HG03060 (cell line): Measurements from ENCODE around the gene GAMT.

Source experiments
- ATAC-seq: cut with Tn5 transposase; IDR thresholded peaks from one replicate; pipeline ENCODE4 v1.9.1; 2021; ENCODE audit warnings: low read depth, moderate number of reproducible peaks; ENCODE audit not compliant: unreplicated experiment

GAMT gene

DNA sequence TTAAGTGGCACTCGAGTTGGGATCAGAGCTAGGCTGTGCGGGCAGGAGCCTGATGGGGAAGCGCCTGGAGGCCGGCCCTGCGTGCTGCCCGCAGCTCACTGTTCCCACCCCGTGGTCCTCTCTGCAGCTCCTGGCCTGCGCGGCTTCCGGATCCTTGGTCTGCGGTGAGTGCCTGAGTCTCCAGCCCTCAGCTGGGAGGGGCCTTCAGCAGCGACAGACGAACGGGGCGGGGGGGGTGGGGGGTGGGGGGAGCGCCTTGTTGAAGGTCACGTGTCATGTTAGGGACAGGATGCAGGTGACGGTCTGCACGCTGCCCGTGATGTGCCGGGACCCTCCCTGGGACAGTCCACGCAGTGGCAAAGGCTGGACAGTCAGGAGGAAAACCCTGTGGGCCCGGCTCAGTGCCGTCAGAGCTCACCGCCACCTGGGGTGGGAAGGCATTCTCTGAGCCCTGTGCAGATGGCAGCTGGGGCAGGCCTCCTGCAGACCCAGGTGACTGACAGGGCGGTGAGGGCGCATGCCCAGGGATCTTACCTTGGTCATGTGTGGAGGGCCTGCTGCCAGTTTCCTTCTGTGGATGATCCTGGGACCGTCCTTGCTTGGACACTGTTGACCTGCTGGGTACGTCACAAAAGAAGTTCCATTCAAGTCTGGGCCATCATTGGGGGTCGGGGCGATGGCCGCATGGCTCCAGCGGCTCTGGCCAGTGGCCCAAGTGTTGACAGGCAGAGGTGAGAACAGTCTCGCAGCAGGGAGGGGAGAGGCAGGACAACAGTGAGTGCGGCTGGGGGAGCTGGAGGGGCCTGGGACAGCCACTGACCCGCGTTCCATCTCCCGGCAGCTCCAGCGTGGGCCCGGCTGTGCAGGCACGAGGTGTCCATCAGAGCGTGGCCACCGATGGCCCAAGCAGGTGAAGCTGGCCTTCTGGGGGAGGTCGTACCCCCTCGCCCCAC is 13.4 kb downstream of the GAMT start:
- ATAC-seq = no peak

GRCh38 chr19:1386945-1387683 is 14.2 kb downstream of the GAMT start:
- ATAC-seq = no peak

DNA sequence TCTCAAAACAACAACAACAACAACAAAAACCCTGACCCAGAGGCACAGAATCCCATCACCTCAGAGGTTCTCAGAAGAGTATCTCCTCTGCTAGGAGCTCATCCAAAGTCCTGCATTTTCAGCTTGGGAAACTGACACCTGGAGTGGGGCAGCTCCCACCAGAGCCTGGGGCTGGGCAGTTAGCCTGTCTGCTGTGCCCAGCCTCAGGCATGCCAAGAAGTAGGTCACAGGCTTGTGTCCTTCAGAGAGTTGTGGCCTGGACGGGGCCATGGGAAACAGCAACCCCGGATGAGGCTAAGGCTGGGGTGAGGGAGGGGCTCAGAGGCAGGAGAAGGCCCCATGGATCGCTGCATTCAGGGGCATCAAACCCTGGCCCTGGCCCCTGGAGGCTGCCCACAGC is 15.5 kb downstream of the GAMT start:
- no peak for ATAC-seq

DNA sequence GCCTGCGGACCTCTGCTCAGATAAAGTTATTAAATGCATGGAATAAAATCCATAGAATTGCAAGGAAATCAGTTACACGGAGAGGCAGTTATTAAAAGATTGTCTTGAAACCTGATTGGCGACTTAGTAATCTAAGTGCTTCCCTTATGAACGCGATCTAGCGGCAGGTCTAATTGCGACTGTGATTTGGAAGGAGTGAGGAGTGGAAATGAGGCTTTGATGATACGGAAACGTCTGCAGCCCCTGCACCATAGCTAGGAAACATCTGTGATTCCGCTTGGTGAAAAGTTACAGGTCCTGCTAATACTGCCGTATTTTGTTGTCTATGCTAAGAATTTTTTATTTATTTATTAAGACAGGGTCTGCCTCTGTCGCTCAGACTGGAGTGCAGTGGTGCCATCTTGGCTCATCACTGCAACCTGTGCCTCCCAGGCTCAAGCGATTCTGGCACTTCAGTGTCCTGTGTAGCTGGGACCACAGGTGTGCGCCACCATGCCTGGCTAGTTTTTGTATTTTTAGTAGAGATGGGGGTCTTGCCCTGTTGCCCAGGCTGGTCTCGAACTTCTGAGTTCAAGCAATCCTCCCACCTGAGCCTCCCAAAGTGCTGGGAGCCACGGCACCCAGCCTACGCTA is 16.7 kb downstream of the GAMT start:
- ATAC-seq = no peak

GRCh38 chr19:1384085-1384462 is 17.3 kb downstream of the GAMT start:
- no peak for ATAC-seq

GRCh38 chr19:1383312-1384084 is 17.8 kb downstream of the GAMT start, which contains the start of gene NDUFS7:
NDUFS7 (plus strand) TSS chr19:1383907; CDS start chr19:1383927, 20 bp downstream.
- ATAC-seq = peak; percentile 79

DNA sequence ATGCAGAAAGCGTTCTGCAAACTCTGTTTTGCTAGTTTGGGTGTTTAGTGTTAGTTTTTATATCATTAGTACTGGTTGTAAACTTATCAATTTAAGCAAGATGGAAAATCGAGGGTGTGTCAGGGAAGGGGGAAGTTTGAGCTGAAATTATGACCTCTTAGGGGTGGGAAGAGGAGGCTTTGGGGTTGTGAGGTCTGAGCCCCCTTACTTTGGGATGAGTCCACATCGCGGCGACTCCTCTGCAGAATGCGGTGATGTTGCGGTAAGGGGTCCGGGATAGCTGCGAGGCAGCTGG is 18.4 kb downstream of the GAMT start:
- ATAC-seq = no peak

GRCh38 chr19:1382250-1382649 is 19.1 kb downstream of the GAMT start:
- no peak for ATAC-seq

- no peak for ATAC-seq
Measured at GRCh38 chr19:1379961-1380489, 21.3 kb downstream of the GAMT start.

GRCh38 chr19:1379126-1379905 is 22.0 kb downstream of the GAMT start:
- ATAC-seq = no peak

GRCh38 chr19:1377965-1378785 is 23.2 kb downstream of the GAMT start:
- no peak for ATAC-seq

- ATAC-seq = no peak
Measured at GRCh38 chr19:1377176-1377964, 24.0 kb downstream of the GAMT start.

DNA sequence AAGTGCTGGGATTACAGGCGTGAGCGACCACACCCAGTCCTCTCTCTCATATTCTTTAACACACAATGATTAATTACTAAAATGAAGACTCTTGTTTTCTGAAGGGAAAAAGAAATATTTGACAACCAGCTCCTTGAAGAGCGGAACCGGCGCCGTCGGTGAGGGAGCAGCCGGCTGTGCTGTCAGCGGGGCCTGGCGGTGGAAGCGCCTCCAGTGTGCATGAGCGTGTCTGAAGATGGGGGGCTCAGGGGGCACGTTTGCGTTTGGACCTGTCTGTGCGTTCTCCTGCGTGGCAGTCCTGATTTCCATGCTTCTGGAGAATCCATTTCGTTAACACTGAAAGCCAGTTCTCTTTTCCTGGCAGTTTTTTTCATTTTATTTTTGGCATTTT is 24.9 kb downstream of the GAMT start:
- no peak for ATAC-seq

DNA sequence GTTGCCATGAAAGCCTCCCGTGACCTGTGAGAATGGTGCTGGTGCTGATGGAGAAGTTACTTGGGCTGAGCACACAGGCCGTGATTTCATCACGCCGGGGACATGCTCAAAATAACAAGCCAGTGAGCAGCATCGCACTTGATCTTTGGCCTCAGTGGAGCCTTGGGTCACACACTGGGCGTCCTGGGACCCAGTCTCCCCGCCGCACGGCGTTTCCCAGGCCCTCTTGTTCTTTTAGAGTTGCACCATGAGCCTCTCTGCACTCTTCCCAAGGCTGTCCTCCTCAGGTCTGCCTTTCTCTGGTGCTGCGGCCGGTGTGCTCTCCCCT is 27.1 kb downstream of the GAMT start:
- ATAC-seq = no peak

DNA sequence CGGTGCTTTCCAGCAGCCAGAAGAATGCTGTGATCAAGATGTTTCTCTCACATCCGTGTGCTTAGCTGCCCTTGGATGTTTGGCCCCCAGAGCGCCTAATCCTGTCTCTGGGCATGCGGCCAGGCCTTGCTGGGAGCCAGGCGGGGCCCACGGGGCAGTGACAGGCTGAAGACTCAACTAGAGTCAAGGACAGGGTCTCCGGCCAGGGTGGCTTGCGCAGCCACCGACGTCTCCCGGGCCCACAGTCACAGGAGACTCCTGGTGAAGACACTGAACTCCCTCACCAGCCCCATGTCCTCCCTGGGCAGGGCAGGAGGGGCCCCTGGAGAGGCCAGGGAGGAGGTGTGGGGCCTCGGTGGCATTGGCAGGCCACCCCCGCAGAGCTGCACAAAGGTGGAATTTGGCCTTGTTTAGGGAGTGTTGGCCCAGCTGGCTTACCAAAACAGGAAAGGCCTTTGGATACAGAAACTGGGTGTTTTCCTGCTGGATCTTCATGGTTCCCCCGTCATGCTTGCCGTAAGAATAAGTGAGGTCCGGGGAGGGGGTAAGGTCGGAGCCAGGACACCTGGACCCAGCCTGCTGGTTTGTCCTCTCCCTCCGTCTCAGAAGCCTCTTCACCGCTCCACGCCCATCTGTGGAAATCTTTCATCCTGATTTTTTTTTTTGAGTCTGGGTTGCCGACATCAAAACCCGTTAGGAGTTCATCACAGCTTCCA is 27.6 kb downstream of the GAMT start:
- ATAC-seq = no peak

GRCh38 chr19:1373042-1373533 is 28.3 kb downstream of the GAMT start:
- no peak for ATAC-seq

- no peak for ATAC-seq
Measured at GRCh38 chr19:1370579-1371361, 30.6 kb downstream of the GAMT start.
